Liver (tissue), 3 donors: ENCODE measurements around the gene YTHDF1.

Experiments
- EGR1 ChIP-seq, 2 donors: IDR thresholded peaks; 2 replicates each; pipeline ENCODE4 v1.6.1; 2016 to 2018; ENCODE audit warnings: antibody characterized with exemption in 2 of 2, low read depth in 2 of 2
- FOXA1 ChIP-seq: IDR thresholded peaks from 2 replicates; pipeline ENCODE4 v1.6.1; 2016; ENCODE audit warnings: antibody characterized with exemption
- GABPA ChIP-seq, 2 donors: IDR thresholded peaks in 1 of 2; conservative IDR thresholded peaks in 1 of 2; 2 replicates each; pipeline ENCODE4 v1.6.1; 2016; ENCODE audit warnings: antibody characterized with exemption in 2 of 2, mild to moderate bottlenecking in 1 of 2, moderate library complexity in 1 of 2
- HNF4A ChIP-seq, 2 donors: conservative IDR thresholded peaks; 2 replicates each; pipeline ENCODE4 v1.6.1; 2016; ENCODE audit warnings: antibody characterized with exemption in 2 of 2, mild to moderate bottlenecking in 2 of 2
- HNF4G ChIP-seq: IDR thresholded peaks from 2 replicates; pipeline ENCODE4 v1.6.1; 2016; ENCODE audit warnings: antibody characterized with exemption
- NR2F2 ChIP-seq: IDR thresholded peaks from 2 replicates; pipeline ENCODE4 v1.6.1; 2016; ENCODE audit warnings: antibody characterized with exemption
- RAD21 ChIP-seq, 2 donors: IDR thresholded peaks; 2 replicates each; pipeline ENCODE4 v1.6.1; 2016; ENCODE audit warnings: antibody characterized with exemption in 2 of 2, mild to moderate bottlenecking in 2 of 2
- RXRA ChIP-seq, 2 donors: IDR thresholded peaks; 2 replicates each; pipeline ENCODE4 v1.6.1; 2017 to 2018; ENCODE audit warnings: antibody characterized with exemption in 2 of 2, mild to moderate bottlenecking in 1 of 2
- YY1 ChIP-seq: IDR thresholded peaks from 2 replicates; pipeline ENCODE4 v1.6.1; 2016; ENCODE audit warnings: antibody characterized with exemption, mild to moderate bottlenecking
- TF ChIP-seq, protein P1 (sequence below): fragments of 150-350 bp; IDR thresholded peaks from 2 replicates; pipeline ENCODE4 v1.5.1; 2017; ENCODE audit warnings: improper control_type of control experiment, low read depth, low read length; ENCODE audit not compliant: missing input control
- TF ChIP-seq, protein P2 (sequence below): IDR thresholded peaks from 2 replicates; pipeline ENCODE4 v1.6.1; 2016; ENCODE audit warnings: antibody characterized with exemption
- TF ChIP-seq, protein P3 (sequence below): IDR thresholded peaks from 2 replicates; pipeline ENCODE4 v1.6.1; 2016; ENCODE audit warnings: antibody characterized with exemption, mild to moderate bottlenecking
- TF ChIP-seq, protein P4 (sequence below): IDR thresholded peaks from 2 replicates; pipeline ENCODE4 v1.6.1; 2016; ENCODE audit warnings: antibody characterized with exemption
- donor health status: healthy.
- donor health status: healthy.

DNA sequence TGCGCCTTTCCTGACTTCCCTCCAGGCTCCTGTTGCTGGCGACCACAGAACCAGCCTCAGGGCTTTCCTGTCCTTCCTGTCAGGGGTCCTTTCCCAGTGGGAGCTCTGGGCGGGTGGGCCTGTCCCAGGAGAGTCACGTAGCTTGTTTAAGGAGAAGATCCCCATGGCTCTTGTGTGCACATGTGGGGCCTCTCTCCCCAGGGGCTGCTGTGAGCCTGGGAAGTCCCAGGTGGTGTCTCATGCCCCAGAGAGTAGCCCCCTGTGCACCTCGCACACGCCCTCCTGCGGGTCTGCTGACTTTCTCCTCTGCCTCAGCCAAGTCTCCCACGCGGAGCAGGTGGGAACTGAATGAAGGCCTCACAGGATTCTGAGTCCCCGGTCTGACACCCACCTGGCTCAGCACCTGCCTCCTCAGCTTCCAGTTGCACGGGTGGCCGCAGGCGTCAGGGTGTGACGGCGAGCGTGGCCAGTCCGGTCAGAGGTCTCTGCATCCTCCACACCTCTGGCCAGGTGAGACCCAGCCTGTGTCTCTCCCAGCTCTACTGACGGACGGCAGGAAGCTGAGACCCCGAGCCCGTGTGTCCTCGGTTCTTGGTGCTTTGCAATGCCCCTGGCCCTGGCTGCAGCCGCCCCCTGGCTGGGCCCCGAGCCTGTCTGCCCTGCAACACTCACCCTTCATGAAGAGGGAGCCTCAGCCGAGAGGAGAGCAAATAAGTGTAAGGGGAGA, 44.0 kb upstream of the YTHDF1 start:
- TF ChIP-seq, protein P1, sequence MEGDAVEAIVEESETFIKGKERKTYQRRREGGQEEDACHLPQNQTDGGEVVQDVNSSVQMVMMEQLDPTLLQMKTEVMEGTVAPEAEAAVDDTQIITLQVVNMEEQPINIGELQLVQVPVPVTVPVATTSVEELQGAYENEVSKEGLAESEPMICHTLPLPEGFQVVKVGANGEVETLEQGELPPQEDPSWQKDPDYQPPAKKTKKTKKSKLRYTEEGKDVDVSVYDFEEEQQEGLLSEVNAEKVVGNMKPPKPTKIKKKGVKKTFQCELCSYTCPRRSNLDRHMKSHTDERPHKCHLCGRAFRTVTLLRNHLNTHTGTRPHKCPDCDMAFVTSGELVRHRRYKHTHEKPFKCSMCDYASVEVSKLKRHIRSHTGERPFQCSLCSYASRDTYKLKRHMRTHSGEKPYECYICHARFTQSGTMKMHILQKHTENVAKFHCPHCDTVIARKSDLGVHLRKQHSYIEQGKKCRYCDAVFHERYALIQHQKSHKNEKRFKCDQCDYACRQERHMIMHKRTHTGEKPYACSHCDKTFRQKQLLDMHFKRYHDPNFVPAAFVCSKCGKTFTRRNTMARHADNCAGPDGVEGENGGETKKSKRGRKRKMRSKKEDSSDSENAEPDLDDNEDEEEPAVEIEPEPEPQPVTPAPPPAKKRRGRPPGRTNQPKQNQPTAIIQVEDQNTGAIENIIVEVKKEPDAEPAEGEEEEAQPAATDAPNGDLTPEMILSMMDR, result no peak
- TF ChIP-seq NR2F2 (no peak), RXRA (IDR thresholded peaks at IDR 0.05) (no peak), HNF4A (conservative IDR thresholded peaks at IDR 0.05) (no peak), EGR1 (IDR thresholded peaks at IDR 0.05; ENCODE audit: low read depth in 2 of 2) (no peak), GABPA (IDR thresholded peaks at IDR 0.05 in 1 of 2, conservative IDR thresholded peaks at IDR 0.05 in 1 of 2) (no peak), YY1 (no peak), FOXA1 (no peak), RAD21 (IDR thresholded peaks at IDR 0.05) (no peak), HNF4G (no peak)
- TF ChIP-seq, protein P2, sequence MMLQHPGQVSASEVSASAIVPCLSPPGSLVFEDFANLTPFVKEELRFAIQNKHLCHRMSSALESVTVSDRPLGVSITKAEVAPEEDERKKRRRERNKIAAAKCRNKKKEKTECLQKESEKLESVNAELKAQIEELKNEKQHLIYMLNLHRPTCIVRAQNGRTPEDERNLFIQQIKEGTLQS, result no peak
- TF ChIP-seq, protein P3, sequence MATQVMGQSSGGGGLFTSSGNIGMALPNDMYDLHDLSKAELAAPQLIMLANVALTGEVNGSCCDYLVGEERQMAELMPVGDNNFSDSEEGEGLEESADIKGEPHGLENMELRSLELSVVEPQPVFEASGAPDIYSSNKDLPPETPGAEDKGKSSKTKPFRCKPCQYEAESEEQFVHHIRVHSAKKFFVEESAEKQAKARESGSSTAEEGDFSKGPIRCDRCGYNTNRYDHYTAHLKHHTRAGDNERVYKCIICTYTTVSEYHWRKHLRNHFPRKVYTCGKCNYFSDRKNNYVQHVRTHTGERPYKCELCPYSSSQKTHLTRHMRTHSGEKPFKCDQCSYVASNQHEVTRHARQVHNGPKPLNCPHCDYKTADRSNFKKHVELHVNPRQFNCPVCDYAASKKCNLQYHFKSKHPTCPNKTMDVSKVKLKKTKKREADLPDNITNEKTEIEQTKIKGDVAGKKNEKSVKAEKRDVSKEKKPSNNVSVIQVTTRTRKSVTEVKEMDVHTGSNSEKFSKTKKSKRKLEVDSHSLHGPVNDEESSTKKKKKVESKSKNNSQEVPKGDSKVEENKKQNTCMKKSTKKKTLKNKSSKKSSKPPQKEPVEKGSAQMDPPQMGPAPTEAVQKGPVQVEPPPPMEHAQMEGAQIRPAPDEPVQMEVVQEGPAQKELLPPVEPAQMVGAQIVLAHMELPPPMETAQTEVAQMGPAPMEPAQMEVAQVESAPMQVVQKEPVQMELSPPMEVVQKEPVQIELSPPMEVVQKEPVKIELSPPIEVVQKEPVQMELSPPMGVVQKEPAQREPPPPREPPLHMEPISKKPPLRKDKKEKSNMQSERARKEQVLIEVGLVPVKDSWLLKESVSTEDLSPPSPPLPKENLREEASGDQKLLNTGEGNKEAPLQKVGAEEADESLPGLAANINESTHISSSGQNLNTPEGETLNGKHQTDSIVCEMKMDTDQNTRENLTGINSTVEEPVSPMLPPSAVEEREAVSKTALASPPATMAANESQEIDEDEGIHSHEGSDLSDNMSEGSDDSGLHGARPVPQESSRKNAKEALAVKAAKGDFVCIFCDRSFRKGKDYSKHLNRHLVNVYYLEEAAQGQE, result no peak
- TF ChIP-seq, protein P4, sequence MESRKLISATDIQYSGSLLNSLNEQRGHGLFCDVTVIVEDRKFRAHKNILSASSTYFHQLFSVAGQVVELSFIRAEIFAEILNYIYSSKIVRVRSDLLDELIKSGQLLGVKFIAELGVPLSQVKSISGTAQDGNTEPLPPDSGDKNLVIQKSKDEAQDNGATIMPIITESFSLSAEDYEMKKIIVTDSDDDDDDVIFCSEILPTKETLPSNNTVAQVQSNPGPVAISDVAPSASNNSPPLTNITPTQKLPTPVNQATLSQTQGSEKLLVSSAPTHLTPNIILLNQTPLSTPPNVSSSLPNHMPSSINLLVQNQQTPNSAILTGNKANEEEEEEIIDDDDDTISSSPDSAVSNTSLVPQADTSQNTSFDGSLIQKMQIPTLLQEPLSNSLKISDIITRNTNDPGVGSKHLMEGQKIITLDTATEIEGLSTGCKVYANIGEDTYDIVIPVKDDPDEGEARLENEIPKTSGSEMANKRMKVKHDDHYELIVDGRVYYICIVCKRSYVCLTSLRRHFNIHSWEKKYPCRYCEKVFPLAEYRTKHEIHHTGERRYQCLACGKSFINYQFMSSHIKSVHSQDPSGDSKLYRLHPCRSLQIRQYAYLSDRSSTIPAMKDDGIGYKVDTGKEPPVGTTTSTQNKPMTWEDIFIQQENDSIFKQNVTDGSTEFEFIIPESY, result no peak
